NCI-H526 treated with DMSO at 0.1 percent for 48 hours (cell line): ENCODE measurements around the gene LNPEP.

Experiments used
- DNase-seq: peaks from one replicate; lab custom pipeline; 2025; lab: John Stamatoyannopoulos, UW

The LNPEP gene

DNA sequence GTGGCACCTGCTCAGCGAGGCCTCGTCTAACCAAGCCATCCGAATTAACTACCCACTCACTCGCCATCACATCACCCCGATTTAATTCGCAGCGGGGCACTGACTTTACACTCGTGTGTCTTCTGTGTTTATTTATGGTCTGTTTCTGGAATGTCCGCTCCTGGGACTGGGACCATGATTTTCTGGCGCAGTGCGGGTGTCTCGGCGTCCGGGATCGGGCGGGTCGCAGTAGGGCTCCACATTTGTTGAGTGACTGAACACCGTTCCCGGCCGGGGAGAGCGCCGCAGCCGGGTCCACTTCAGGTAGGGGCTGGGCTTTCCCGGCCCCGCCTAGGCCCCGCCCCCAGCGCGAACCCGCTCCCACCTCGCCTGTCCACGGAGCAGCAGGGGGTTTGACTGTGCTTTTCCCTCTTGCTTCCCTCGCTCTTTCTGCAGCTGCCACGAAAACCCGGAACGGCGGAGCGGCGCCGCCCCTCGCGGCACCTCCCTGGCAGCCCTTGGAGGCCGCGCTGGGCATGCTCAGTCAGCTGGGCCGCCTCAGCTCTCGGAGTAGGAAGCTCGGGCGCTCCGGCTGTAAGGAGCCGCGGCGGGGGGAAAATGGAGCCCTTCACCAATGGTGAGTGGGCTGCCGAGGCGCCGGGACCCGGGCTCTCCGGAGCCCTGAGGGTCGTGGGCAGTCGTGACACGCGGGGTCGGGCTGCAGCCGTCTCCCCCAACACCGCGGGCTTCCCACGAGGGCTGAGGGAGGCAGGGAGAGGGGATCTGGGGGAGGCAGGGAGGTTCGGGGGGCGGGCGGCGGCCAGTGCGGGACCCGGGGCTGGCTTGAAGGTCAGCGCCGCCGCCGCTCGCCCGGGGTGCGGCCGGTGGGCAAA is at the start of gene LNPEP:
TSS of gene LNPEP (plus strand) at position 522 of the 872 bp plus-strand sequence. CDS start at position 598, 76 bp downstream.
- DNase-seq: peak; percentile 87

DNA sequence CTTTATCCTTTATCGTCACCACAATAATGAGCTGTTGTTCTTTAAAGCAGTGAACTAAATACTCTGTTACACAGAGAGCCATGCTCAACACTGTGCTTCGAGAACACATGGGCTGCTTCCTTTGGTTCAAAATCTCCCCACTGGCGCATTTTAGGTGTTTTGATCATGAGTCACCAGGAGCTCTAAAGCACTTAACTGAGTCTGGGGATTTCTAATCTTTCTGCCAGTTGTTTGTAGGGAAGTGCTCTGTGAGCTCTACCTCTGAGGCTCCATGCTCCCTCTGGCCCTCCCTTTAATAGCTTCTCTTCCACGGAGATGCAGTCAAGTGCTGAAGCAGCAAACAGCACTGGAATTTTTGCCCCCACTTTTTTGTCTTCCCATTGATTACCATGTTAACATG is 42.5 kb upstream of the LNPEP start:
- DNase-seq: no peak

DNA sequence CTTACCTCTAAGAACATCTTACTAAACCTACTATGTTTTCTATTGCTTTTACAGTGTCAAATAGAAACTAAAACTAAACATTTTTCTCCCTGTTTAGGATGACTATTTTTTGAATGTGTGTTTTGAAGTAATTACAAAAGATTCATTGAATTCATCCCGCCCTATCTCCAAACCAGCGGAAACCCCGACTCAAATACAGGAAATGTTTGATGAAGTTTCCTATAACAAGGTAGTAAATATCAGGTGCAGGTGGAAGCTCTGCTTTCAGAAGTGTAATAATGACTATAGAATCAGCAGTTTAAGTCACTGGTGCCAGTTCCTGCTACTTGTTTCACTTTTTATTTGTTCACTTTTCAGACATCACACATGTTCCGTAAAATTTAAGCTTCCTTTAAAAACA is 39.6 kb upstream of the LNPEP start:
- DNase-seq: no peak

DNA sequence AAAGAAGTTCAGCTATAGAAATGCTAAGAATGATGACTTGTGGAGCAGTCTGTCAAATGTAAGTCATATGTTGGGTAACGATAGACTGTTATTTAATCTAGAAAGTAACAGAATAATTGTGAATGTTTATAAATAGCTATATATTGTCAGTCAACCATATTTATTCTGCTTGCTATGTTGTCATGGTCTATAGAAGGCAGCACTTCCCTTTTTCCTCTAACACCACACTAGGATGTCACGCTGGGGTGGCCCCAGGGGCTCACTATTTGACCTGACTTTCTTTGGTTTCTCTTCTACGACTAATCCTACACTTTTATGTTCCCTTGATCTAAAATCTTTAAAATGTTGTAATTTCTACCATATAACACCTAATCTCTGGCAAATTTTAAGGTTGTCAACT is 39.1 kb upstream of the LNPEP start:
- DNase-seq: no peak

DNA sequence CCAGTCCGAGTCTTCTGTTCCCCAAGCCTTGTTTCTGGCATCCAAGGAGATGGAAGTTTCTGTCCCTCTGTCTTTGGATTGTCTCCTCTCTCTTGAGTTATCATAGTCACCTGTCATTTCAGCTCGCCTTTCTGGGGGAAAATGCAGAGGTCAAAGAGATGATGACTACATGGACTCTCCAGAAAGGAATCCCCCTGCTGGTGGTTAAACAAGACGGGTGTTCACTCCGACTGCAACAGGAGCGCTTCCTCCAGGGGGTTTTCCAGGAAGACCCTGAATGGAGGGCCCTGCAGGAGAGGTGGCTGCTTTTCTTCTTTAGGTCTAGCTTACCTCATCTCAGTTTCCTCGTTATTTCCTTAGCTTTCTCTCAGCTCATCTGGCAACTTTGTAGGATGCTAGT is 34.5 kb upstream of the LNPEP start:
- no peak for DNase-seq

DNA sequence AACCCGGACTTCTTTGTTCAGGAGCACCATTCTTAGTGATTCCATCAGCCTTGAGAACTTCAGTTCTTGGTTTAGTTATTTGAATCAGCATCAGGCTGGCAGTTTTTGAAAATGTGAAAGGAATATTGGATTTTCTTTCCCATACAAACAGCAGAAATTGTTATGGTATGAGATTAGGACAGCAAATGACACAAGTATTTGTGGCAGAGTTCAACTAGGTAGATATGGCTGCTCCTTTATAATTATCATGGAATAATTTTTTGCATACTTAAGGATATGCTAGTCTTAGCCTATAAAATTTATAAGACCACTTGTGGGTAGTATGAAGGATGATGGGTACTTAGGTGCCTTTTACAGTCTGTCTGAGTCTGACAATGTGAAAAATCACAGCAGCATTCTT is 34.0 kb upstream of the LNPEP start:
- no peak for DNase-seq

DNA sequence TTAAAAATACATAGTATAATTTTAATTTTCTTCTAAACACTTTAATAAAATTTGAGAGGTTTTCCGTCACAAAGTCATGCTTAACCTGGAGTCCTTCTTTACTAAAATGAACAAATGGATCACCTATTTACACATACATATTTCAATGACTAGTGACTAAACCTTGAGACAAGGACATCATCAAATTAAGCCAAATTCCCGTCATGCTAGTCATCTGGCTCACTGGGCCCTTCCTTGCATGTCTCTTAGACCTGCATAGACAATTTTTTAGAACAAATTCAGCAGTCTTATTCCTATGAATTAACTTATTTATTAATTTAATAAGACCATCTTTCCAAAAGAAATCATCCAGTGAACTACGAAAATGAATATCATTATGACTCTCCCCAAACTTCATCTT is 33.0 kb upstream of the LNPEP start:
- no peak for DNase-seq

DNA sequence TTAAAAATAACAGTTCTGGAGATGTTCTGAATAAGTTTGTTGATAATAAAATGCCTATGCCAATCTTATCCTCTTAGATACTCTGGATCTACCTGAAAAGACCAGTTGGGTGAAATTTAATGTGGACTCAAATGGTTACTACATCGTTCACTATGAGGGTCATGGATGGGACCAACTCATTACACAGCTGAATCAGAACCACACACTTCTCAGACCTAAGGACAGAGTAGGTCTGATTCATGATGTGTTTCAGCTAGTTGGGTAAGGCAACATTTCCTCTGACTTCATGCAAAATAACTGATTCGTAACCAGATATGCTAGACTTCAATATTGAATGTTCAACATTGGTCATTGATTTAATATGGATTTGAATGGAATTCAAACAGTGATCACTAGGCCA is 32.6 kb upstream of the LNPEP start:
- DNase-seq: no peak

DNA sequence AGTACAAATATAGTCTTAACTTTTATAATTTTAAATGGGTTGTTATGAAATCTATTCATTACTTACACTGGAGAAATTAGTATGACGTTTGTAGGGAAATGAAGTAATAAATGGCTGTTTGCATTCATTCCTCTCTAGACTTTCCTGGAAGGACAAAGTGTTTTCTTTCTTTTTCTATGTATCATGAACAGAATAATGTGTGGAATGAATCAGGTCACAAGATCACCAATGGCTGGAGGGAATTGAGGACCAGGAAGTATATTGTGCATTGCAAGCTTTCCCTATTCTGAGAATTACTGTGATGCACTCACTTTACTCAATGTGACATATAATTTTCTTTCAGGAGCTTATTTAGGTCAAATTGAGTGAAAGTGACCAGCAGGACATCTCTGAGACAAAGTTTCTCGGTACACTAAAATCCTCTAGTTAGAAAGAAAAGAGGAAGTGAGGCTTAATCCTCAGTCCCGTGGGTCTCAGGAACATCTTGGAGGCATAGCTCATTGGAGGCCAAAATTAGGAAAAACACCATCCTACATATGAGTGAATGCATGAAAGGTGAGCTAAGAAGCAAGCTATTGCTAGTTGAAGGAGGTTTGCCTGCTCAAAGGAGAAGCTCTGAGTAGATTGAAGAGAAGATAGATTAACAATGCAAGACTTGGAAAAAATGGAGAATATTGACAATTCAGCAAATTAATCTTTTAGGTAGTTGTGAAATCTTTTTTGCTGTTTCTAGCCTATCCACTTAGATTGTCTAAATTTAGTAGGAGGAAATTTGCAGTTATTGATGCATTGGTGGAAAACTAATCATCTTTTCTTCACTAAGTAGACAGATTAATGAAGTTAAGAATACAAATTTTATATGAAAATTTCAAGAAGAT is 31.6 kb upstream of the LNPEP start:
- no peak for DNase-seq

DNA sequence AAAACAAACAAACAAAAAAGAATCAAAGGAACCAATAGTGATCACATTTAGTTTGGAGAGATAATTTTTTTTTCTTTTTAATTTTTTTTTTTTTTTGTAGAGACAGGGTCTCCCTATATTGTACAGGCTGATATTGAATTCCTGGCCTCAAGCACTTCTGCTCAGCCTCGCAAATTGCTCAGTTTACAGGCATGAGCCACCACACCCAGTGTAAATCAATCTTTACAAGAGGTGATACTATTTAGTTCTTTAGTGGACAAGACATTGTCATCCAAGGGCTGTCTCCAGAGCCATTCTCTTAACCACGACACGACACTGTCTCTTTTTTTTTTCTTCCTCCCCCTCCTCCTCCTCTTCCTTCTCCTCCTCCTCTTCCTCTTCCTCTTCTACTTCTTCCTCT is 30.0 kb upstream of the LNPEP start:
- DNase-seq: no peak

DNA sequence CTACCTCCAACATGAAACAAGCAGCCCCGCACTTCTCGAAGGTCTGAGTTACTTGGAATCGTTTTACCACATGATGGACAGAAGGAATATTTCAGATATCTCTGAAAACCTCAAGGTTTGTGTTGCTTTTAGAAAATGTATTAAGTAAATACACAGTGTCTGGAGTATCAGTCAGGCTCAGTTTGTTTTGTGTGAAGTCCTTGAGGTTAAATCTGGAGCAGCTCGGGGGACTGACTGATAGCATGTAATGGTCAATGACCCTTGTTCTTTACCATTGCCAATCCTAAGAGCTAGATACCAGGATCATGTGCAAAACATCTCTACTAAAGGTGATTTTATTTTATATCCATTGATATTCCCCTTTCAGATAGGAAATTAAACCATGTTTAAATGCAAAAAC is 26.9 kb upstream of the LNPEP start:
- DNase-seq: no peak

DNA sequence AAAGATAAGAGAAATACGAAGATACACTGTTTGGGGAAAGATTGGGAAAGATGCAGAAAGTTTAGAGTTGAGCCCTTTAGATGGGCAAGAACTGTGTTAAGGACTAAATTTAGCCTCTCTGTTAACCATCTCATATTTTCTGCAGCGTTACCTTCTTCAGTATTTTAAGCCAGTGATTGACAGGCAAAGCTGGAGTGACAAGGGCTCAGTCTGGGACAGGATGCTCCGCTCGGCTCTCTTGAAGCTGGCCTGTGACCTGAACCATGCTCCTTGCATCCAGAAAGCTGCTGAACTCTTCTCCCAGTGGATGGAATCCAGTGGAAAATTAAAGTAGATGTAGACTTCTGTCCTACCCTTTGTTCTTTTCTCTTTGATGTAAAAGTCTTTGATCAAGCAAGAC is 26.4 kb upstream of the LNPEP start:
- DNase-seq: no peak

DNA sequence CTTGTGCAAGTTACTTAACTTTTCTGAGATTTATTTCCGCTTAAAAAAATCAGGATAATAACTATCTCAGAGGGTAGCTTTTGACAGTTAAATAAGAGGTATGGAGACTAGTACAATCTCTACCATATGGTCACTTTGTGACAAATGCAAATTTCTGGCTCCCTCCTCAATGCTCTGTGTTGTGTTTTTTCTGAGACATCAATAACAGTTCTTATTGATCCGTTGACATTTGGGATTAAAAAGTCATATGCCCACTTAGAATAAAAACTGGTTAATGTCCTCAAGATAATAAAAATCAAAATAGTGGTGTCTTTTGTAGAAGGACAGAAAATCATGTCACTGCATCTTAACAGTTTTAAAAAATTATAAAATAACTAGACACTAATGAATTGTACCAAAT is 24.7 kb upstream of the LNPEP start:
- no peak for DNase-seq

DNA sequence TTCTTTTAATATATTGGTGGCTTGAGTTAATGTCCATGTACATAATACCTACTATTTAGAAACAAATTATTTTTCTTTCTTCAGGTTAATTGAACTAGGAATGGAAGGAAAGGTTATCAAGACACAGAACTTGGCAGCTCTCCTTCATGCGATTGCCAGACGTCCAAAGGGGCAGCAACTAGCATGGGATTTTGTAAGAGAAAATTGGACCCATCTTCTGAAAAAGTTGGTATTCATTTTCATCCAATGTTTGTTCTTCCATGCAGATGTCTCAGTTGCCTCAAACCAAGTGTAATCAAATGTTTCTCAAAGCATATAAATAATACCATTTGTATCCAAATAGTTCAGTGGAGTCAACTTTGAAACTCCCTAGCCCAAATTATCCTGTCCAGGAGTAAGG is 22.6 kb upstream of the LNPEP start:
- no peak for DNase-seq

DNA sequence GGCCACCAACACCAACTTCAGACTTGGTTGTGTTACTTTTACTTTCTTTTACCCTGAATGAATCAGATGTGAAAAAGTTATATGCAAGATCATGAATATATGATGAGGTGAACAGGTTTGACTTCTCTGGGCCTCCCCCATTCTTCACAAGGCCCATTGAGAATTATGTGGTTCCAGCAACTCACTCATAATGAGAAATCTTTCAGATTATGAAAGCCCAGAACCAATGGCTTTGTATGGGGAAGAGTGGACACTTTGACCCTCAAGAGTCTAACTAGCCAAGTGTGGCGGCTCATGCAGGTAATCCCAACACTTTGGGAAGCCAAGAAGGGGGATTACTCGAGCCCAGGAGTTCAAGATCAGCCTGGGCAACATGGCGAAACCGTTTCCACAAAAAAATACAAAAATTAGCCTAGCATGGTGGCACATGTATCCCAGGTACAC is 16.1 kb upstream of the LNPEP start:
- no peak for DNase-seq

DNA sequence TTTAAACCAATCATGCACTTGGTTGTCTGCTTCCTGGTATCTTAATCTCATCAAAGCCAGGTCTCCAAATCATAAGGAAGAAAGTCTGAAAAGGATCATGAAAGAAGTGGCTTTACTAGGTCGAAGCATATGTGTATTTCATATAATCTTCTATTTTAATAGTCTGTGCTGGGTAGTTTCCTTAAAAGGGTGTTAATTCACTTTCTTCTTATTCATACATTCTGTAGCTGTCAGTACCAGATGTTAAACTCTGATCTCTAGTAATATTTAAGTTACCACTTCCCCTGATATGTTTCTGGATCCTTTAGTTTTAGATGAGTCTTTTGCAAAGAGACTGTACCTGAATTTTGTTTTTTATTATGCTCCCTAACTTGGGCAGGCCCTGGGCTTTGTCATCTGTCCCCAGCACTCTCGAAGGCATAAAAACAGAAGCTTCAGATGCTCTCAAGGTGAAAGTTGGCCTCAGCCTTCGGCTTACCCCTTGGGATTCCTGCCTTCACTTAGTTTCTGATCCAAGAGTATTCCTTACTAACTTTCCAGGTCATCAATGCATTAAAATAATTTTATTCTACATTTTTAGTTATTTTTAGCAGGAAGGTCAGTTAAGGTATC is 15.0 kb upstream of the LNPEP start:
- no peak for DNase-seq

DNA sequence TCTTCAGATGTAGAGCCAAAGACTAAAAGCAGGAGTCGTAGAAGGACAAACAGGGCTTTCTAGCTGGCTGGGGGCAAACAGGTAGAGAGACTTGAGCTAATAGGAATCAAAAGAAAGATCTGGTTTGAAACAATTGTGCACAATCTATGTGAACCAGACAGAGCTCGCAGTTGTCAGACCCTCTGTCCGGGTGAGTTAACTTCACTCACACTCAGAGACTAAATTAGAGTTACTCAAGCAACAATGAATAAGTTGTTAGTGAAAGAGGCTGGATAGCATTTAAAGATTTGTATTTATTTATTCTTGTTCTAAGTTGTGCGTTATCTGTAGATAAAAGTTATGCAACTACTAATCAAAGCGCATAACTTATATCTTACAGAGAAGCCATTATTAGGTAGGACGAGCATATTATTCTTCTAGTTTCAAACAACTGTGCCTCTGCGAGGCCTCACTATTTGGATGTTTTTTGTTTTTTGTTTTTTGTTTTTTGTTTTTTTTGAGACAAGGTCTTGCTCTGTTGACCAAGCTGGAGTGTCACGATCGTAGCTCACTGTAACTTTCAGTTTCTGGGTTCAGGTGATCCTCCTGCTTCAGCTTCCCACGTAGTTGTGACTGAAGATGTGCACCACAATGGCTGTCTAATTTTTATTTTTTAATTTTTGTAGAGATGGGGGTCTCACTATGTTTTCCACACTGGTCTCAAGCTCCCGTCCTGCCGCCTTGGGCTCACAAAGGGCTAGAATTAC is 13.2 kb upstream of the LNPEP start:
- DNase-seq: no peak

DNA sequence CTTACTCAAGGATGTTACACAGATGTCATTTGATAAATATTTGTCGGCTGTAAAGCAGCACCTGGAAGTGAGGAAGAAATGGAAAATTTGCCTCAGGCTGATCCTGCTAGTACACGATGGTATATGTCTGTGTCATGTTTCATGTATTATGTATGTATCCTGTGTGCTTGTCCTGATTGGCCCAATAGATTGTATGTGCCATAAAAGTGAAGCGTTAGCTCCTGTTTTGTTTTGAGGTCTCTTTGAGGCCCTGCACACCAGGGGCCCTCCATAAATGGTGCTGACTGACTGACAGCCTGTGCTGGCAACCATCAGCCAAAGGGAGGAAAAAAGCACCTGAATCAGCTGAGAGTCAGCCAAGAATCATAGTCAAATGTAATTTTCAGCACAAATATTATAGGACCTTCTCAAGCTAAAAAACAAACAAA is 11.8 kb upstream of the LNPEP start:
- no peak for DNase-seq

DNA sequence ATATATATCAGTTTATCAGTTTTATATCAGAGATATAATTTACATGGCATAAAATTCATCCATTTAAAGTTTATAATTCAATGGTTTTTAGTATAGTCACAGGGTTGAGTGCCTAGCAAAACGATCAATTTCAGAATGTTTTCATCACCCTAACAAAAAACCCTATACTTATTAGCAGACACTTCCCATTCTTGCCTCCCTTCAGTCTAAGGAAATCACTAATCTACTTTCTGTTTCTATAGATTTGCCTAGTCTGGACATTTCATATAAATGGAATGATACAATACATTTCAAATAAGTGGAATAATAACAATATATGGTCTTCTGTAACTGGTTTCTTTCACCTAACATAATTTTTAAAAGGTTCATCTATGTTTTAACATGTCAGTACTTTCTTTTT is 9.6 kb upstream of the LNPEP start:
- no peak for DNase-seq

DNA sequence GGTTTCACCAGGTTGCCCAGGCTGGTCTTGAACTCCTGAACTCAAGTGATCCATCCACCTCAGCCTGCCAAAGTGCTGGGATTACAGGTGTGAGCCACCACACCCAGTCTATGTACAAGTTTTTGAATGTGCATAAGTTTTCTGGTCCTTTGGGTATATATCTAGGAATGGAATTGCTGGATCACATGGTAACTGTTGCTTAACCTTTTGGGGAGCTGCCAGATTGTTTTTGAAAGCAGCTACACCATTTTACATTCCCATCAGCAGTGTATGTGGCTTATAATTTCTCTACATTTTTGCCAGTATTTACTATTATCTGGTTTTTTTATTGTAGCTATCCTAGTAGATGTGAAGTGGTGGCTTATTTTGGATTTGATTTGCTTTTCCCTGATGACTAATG is 8.9 kb upstream of the LNPEP start:
- no peak for DNase-seq

DNA sequence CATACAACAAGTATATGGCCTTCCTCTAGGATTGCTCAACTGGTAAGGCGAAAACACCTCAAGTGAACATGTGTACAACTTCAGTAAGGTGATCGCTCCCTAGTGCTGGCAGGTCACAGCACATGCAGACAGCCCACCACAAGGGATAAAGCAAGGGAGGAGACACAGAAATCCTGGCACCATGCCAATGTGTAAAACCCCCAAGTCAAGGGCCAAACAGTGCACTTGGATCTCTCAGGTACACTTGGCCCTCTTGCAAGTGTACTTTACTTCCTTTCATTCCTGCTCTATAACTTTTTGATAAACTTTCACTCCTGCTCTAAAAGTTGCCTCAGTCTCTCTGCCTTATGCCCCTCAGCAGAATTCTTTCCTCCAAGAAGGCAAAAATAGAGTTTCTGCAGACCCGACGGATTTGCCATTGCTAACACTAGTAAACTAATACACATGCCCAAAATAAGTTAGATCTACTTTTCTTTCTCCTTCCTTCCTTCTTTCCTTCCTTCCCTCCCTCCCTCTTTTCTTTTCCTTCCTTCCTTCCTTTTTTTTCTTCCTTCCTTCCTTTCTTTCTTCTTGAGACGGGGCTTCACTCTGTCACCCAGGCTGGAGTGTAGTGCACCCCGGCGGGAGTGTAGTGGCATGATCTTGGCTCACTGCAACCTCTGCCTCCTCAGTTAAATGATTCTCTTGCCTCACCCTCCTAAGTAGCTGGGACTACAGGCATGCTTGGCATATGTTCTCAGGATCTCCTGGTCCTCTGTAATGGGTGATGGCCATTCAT is 6.8 kb upstream of the LNPEP start:
- no peak for DNase-seq
